ENCODE measurements around the gene BANF2.

BANF2 gene

DNA sequence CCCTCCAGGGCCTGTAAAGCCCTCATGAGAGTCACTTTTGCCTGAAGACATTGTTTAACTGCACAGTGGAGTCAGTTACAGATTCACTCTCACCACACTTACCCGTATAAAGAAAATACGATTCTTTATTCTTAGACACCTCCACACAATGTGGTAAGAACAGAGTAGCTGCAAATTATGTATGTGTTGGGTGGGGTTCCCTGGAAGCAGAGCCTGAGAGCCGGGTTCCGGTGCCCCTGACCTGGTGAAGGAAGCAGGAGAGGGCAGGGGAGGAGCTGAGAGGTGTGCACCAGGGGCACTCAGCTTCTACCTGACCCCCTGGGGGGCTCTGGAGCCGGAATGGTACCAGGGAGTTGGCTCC is 11.5 kb downstream of the BANF2 start:
- Histone ChIP-seq H3K27me3 (ENCODE audit: insufficient read depth, low read length) (no peaks in the 10 kb centered on the region), H3K4me3 (ENCODE audit: low read length) (no peak overlapping the region), H3K27ac (ENCODE audit: low read depth, low read length) (no peak overlapping the region), H3K9ac (ENCODE audit: low read depth, low read length) (no peak overlapping the region), H3K36me3 (ENCODE audit: insufficient read depth, low read length) (no peaks in the 10 kb centered on the region), H3K9me3 (ENCODE audit: insufficient read depth, low read depth, low read length) (no peaks in the 10 kb centered on the region), H3K4me1 (ENCODE audit: insufficient read depth, low read length) (peaks cover 13% of the 10 kb centered on the region)
- WGBS, result 76% methylated on average over 5 of the region's 5 CpGs

DNA sequence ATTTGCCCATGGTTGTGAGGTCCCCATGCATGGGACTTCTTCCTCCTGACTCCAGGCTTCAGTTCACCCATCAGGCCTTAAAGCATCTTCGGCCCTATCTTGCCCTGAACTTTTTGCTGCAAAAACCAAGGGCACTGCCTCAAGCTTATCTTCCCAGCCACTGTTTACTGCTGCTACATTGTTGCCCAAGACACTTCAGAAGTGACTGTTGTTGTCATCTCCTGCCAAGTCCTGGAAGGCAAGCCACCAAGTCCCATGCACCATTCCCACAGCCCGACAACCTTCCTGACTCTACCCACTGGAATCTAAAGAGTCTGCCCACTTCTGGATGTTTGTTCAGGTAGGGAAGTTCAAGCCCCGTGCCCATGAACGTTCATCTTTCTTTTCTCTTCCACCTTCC is 12.4 kb downstream of the BANF2 start:
- Histone ChIP-seq H3K9ac (ENCODE audit: low read depth, low read length) (no peak overlapping the region), H3K27me3 (ENCODE audit: insufficient read depth, low read length) (no peaks in the 10 kb centered on the region), H3K9me3 (ENCODE audit: insufficient read depth, low read depth, low read length) (no peaks in the 10 kb centered on the region), H3K36me3 (ENCODE audit: insufficient read depth, low read length) (no peaks in the 10 kb centered on the region), H3K4me3 (ENCODE audit: low read length) (no peak overlapping the region), H3K4me1 (ENCODE audit: insufficient read depth, low read length) (peaks cover 13% of the 10 kb centered on the region), H3K27ac (ENCODE audit: low read depth, low read length) (no peak overlapping the region)
- 97% methylated on average over 3 of the region's 4 CpGs for WGBS

DNA sequence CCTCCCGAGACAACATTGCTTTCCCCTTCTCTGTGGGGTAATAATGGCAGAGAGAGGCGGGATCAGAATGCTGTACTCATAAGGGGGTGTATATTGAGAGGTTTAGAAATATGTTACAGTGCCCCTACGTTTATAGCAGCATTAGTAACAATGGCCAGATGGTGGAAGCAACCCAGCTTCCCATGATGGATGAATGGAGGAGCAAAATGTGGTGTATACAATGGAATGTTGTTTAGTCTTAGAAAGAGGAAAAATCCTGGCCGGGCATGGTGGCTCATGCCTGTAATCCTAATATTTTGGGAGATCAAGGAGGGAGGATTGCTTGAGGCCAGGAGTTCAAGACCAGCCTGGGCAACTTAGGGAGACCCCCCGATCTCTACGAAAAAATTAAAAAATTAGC is 12.9 kb downstream of the BANF2 start:
- Histone ChIP-seq H3K9ac (ENCODE audit: low read depth, low read length) (no peak overlapping the region), H3K4me3 (ENCODE audit: low read length) (no peak overlapping the region), H3K4me1 (ENCODE audit: insufficient read depth, low read length) (peaks cover 13% of the 10 kb centered on the region), H3K27ac (ENCODE audit: low read depth, low read length) (no peak overlapping the region), H3K27me3 (ENCODE audit: insufficient read depth, low read length) (no peaks in the 10 kb centered on the region), H3K9me3 (ENCODE audit: insufficient read depth, low read depth, low read length) (no peaks in the 10 kb centered on the region), H3K36me3 (ENCODE audit: insufficient read depth, low read length) (no peaks in the 10 kb centered on the region)
- 93% methylated on average over 6 of the region's 6 CpGs for WGBS

DNA sequence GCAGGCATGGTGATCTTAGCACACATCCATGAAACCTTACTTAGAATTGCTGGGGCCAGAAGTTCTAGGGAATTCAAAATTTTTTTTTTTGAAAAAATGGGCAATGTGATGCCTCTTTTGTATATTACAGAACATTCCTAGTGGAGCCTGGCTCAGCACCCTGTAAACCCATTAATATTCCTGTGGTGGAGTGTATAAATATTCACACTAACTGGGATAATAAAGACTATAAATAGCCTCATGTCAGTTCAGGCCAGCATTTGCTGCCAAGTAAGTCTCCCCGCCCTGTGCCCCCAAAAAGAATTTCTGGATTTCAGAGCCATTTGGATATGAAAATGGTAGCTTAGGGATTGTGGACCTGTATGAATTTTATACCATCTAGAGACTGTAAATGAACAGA is 14.8 kb downstream of the BANF2 start:
- Histone ChIP-seq H3K4me1 (ENCODE audit: insufficient read depth, low read length) (peaks cover 13% of the 10 kb centered on the region), H3K9me3 (ENCODE audit: insufficient read depth, low read depth, low read length) (no peaks in the 10 kb centered on the region), H3K27me3 (ENCODE audit: insufficient read depth, low read length) (no peaks in the 10 kb centered on the region), H3K36me3 (ENCODE audit: insufficient read depth, low read length) (no peaks in the 10 kb centered on the region), H3K27ac (ENCODE audit: low read depth, low read length) (no peak overlapping the region), H3K9ac (ENCODE audit: low read depth, low read length) (no peak overlapping the region), H3K4me3 (ENCODE audit: low read length) (no peak overlapping the region)
- 85% methylated on average over 1 of the region's 1 CpG for WGBS

DNA sequence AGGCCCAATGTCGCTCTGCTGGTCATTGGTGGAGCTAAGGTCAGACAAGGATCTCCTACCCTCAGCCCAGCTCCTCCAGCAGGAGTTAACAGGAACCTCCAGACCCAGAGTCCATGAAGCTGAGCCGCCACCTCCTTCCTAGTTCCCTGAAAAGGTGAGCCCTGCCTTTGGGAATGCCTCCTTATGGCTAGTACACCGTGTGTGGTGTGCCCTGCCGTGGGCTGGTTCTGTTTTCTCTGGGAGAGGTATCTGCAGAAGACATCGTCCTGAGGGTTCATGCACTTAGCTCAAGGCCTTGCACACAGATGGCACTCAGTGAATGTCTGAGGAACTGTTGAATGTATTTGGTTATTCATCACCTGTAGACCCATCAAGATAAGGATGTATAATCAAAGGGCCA is 15.3 kb downstream of the BANF2 start:
- Histone ChIP-seq H3K4me3 (ENCODE audit: low read length) (no peak overlapping the region), H3K4me1 (ENCODE audit: insufficient read depth, low read length) (peaks cover 11% of the 10 kb centered on the region), H3K9ac (ENCODE audit: low read depth, low read length) (no peak overlapping the region), H3K27me3 (ENCODE audit: insufficient read depth, low read length) (no peaks in the 10 kb centered on the region), H3K36me3 (ENCODE audit: insufficient read depth, low read length) (no peaks in the 10 kb centered on the region), H3K9me3 (ENCODE audit: insufficient read depth, low read depth, low read length) (no peaks in the 10 kb centered on the region), H3K27ac (ENCODE audit: low read depth, low read length) (no peak overlapping the region)
- 90% methylated on average over 5 of the region's 5 CpGs for WGBS

DNA sequence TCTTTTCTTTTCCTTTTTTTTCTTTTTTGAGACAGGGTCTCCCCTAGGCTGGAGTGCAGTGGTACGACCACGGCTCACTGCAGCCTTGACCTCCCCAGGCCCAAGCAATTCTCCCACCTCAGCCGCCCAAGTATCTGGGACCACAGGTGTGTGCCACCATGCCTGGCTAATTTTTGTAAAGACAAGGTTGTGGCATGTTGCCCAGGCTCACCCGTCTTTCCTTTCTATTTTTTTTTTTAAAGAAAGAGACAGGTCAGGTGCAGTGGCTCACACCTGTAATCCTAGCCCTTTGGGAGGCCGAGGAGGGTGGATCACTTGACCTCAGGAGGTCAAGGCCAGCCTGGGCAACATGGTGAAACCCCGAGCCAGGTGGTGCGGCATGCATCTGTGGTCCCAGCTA is 16.6 kb downstream of the BANF2 start:
- Histone ChIP-seq H3K27me3 (ENCODE audit: insufficient read depth, low read length) (no peaks in the 10 kb centered on the region), H3K36me3 (ENCODE audit: insufficient read depth, low read length) (no peaks in the 10 kb centered on the region), H3K9ac (ENCODE audit: low read depth, low read length) (no peak overlapping the region), H3K4me1 (ENCODE audit: insufficient read depth, low read length) (no peaks in the 10 kb centered on the region), H3K4me3 (ENCODE audit: low read length) (no peak overlapping the region), H3K9me3 (ENCODE audit: insufficient read depth, low read depth, low read length) (no peaks in the 10 kb centered on the region), H3K27ac (ENCODE audit: low read depth, low read length) (no peak overlapping the region)
- 90% methylated on average over 7 of the region's 7 CpGs for WGBS

DNA sequence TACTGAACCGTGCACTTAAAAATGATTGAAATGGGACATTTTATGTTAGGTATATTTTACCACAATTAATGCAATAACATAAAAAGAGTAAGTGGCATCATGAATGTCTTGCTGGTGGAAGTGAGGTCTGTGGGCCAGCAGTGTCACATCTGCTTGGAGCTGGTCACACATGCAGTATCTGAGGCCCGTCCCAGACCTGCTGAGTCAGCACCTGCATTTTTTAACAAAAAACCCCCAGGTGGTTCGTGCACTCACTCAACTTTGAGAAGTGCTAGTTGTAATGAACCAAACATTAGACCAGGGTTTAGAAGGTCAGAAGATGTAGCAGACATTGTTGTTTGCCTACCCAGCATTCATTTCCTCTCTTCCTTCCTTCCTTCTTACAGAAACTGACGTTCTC is 21.0 kb downstream of the BANF2 start:
- Histone ChIP-seq H3K9ac (ENCODE audit: low read depth, low read length) (no peak overlapping the region), H3K27me3 (ENCODE audit: insufficient read depth, low read length) (no peaks in the 10 kb centered on the region), H3K9me3 (ENCODE audit: insufficient read depth, low read depth, low read length) (no peaks in the 10 kb centered on the region), H3K27ac (ENCODE audit: low read depth, low read length) (no peak overlapping the region), H3K4me3 (ENCODE audit: low read length) (no peak overlapping the region), H3K36me3 (ENCODE audit: insufficient read depth, low read length) (no peaks in the 10 kb centered on the region), H3K4me1 (ENCODE audit: insufficient read depth, low read length) (no peaks in the 10 kb centered on the region)
- WGBS, result 82% methylated on average over 4 of the region's 4 CpGs

DNA sequence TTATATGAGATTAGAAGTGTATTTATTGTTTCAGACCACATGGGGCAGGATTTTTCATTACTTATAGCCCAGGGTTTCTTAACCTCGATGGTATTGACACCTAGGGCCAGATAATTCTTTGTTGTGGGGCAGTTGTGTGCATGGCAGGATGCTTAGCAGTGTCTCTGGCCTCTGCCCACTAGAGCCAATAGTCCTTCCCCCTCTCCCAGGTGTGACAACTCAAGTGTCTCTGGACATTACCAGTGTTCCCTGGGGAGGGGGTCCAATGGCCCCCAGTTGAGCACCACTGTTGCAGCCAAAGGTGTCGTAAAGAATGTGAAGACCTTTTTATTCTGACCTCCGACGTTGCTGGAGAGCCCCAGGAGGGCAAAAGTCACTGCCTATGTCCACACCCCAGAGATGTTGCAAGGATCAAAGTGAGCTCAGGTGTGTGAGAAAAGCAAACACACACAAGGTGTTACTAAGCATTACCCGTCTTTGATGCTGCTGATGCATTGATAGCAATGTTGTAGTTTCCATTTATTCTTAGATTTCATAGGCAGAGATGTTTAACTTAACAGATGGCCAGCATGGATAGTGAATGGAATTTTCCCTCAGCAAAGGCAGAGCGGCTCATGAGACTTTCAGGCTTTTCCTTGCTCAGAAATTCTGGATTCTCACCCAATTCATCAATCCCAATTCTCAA is 22.2 kb downstream of the BANF2 start:
- Histone ChIP-seq H3K27me3 (ENCODE audit: insufficient read depth, low read length) (no peaks in the 10 kb centered on the region), H3K9ac (ENCODE audit: low read depth, low read length) (no peak overlapping the region), H3K4me3 (ENCODE audit: low read length) (no peak overlapping the region), H3K36me3 (ENCODE audit: insufficient read depth, low read length) (no peaks in the 10 kb centered on the region), H3K27ac (ENCODE audit: low read depth, low read length) (no peak overlapping the region), H3K9me3 (ENCODE audit: insufficient read depth, low read depth, low read length) (no peaks in the 10 kb centered on the region), H3K4me1 (ENCODE audit: insufficient read depth, low read length) (no peaks in the 10 kb centered on the region)
- WGBS, result 75% methylated on average over 6 of the region's 6 CpGs

DNA sequence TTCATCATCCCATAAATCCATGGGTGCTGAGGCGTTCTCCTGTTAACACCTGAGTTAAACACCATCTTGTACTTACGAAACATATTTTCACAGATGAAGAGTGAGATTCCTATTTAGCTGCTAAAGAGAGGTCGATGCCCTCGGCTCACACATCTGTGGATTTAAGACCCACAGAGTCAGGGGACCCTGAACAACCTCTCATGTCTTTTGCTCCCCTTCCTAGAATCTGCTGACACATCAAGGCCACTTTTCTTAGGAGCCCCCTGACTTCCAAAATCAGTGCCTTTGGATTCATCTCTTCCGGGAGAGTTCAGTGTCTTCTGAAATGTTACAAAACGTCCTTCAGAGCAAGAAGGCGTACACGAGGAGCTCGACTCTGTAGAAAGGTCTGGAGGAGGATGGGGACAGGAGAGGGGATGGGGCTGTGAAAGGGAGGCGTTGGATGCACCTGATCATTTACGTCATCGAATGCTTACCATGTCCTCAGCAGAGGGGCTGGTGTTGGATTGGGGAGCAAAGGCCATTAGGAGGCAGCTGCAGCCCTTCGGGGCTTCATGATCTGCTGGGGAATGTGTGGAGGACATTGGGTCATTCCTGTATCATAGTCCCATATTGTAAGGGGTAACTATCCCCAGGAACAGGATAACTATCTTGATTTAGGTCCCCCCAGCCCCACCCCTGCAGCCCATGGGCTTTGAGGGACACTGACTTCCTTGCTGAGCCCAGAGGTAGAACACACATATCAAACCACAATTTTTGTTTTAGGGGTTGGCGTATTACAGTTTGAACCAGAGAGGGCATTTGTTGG is 22.9 kb downstream of the BANF2 start:
- Histone ChIP-seq H3K27me3 (ENCODE audit: insufficient read depth, low read length) (no peaks in the 10 kb centered on the region), H3K4me3 (ENCODE audit: low read length) (no peak overlapping the region), H3K9me3 (ENCODE audit: insufficient read depth, low read depth, low read length) (no peaks in the 10 kb centered on the region), H3K36me3 (ENCODE audit: insufficient read depth, low read length) (no peaks in the 10 kb centered on the region), H3K27ac (ENCODE audit: low read depth, low read length) (no peak overlapping the region), H3K9ac (ENCODE audit: low read depth, low read length) (no peak overlapping the region), H3K4me1 (ENCODE audit: insufficient read depth, low read length) (no peaks in the 10 kb centered on the region)
- WGBS, result 90% methylated on average over 14 of the region's 14 CpGs

DNA sequence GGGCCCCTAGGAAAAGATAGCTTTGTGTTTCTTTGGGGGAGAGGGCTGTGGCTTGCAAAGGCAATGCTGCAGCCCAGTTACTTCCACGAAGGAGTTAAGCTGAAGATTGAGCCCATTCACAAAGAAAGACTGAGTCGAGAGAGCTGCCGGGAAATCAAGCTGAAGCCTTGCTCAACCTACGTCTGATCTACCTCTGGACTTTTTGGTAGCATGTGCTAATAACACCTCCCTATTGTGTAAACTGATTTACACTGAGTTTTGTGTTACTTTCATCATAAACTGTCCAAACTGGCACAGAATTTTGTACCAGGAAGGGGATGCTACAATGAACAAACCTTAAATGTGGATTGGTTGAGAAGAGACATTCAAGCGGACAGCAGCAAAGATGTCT is 23.5 kb downstream of the BANF2 start:
- Histone ChIP-seq H3K27me3 (ENCODE audit: insufficient read depth, low read length) (no peaks in the 10 kb centered on the region), H3K36me3 (ENCODE audit: insufficient read depth, low read length) (no peaks in the 10 kb centered on the region), H3K4me1 (ENCODE audit: insufficient read depth, low read length) (no peaks in the 10 kb centered on the region), H3K4me3 (ENCODE audit: low read length) (no peak overlapping the region), H3K9me3 (ENCODE audit: insufficient read depth, low read depth, low read length) (no peaks in the 10 kb centered on the region), H3K27ac (ENCODE audit: low read depth, low read length) (no peak overlapping the region), H3K9ac (ENCODE audit: low read depth, low read length) (no peak overlapping the region)
- WGBS, result 88% methylated on average over 5 of the region's 5 CpGs

DNA sequence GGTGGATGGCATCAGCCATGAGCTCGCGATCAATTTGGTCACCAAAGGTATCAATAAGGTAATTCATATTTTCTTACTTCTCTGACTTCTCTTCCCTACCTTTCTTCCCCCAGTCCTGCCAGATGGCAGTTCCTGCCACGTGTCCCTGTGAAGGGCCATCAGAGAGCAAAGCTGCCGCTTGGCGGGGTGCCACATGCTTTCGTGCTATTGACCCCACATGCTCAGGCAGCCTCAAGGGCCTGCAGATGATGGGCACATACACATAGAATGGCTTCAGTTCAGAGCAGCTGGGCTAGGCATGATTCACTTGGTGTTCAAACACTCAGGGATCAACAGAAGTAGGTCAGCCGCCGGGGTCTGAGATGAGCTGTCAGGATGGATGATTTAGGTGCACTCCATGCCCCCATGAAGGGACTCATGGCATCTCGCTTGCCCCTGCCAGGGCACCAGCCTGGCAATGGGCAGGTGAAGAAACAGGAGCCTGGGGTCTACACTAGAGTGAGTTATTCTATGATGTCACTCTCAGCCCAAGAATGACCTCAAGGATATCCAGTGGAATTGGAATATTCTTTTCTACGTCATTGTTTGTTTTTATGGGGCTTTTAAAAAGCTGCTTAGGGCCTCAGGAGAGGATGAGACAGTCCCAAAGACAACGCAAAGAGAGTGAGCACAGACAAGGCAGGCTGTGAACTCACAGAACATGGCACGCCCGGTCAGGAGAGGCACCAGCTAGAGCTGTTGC is 25.5 kb downstream of the BANF2 start:
- Histone ChIP-seq H3K36me3 (ENCODE audit: insufficient read depth, low read length) (no peaks in the 10 kb centered on the region), H3K27me3 (ENCODE audit: insufficient read depth, low read length) (no peaks in the 10 kb centered on the region), H3K9ac (ENCODE audit: low read depth, low read length) (no peak overlapping the region), H3K4me1 (ENCODE audit: insufficient read depth, low read length) (no peaks in the 10 kb centered on the region), H3K27ac (ENCODE audit: low read depth, low read length) (no peak overlapping the region), H3K4me3 (ENCODE audit: low read length) (no peak overlapping the region), H3K9me3 (ENCODE audit: insufficient read depth, low read depth, low read length) (no peaks in the 10 kb centered on the region)
- 94% methylated on average over 13 of the region's 13 CpGs for WGBS

Data from HUES64 (cell line).